Hepatocyte (in vitro differentiated cells): ENCODE results near the gene EPM2AIP1. TPM values are rescaled to one million over a fixed set of nuclear protein-coding genes. Genes with fewer than 3 reads are reported as not detected.

Experiments used
- DNase-seq: peaks from one replicate; pipeline ENCODE4 v3.0.0-alpha.2; 2016; ENCODE audit warnings: low spot score
- H2AFZ ChIP-seq: fragments of 200-600 bp; sonication (generic); 2 replicates; pipeline ENCODE4 v1.6.0; 2016; ENCODE audit warnings: antibody characterized with exemption, mild to moderate bottlenecking
- H3K27ac ChIP-seq: fragments of 200-600 bp; sonication (generic); 2 replicates; pipeline ENCODE4 v1.5.1; 2016; ENCODE audit warnings: mild to moderate bottlenecking
- H3K27me3 ChIP-seq: fragments of 200-600 bp; sonication (generic); 2 replicates; pipeline ENCODE4 v1.6.1; 2016
- H3K36me3 ChIP-seq: fragments of 200-600 bp; sonication (generic); replicated peaks from 2 replicates; pipeline ENCODE4 v1.5.1; 2016; ENCODE audit warnings: low read depth; ENCODE audit not compliant: insufficient read depth
- H3K4me1 ChIP-seq: fragments of 200-600 bp; sonication (generic); 2 replicates; pipeline ENCODE4 v1.5.1; 2016; ENCODE audit warnings: mild to moderate bottlenecking, moderate library complexity; ENCODE audit not compliant: insufficient read depth
- H3K4me2 ChIP-seq: fragments of 200-600 bp; sonication (generic); 2 replicates; pipeline ENCODE4 v1.6.0; 2016
- H3K4me3 ChIP-seq: fragments of 200-600 bp; sonication (generic); 2 replicates; pipeline ENCODE4 v1.5.1; 2016; ENCODE audit warnings: mild to moderate bottlenecking
- H3K79me2 ChIP-seq: fragments of 200-600 bp; sonication (generic); 2 replicates; pipeline ENCODE4 v1.6.0; 2017; ENCODE audit warnings: mild to moderate bottlenecking
- H3K9me2 ChIP-seq: fragments of 200-600 bp; sonication (generic); replicated peaks from 2 replicates; pipeline ENCODE4 v1.6.0; 2017; ENCODE audit warnings: mild to moderate bottlenecking; ENCODE audit not compliant: insufficient read depth
- H3K9me3 ChIP-seq: fragments of 200-600 bp; sonication (generic); 2 replicates; pipeline ENCODE4 v1.5.1; 2016; ENCODE audit warnings: low read depth, mild to moderate bottlenecking
- H4K20me1 ChIP-seq: fragments of 200-600 bp; sonication (generic); 2 replicates; pipeline ENCODE4 v1.6.0; 2016; ENCODE audit warnings: mild to moderate bottlenecking; ENCODE audit not compliant: insufficient read depth, poor library complexity, severe bottlenecking
- EZH2 ChIP-seq: fragments of 200-600 bp; sonication (generic); IDR thresholded peaks from 2 replicates; pipeline ENCODE4 v1.6.1; 2016; ENCODE audit warnings: antibody characterized with exemption, mild to moderate bottlenecking, borderline replicate concordance
- EZH2phosphoT487 ChIP-seq: fragments of 200-600 bp; sonication (generic); IDR thresholded peaks from one replicate; pipeline ENCODE4 v1.6.1; 2018; ENCODE audit warnings: antibody characterized with exemption, mild to moderate bottlenecking, low read depth, moderate library complexity; ENCODE audit not compliant: unreplicated experiment, severe bottlenecking
- WGBS: methylation state at CpG from one replicate; pipeline ENCODE4 v1.1.6; 2016; ENCODE audit warnings: low lambda C conversion rate; ENCODE audit errors: missing lambda C conversion rate; 5-methylcytosine and 5-hydroxymethylcytosine counted together
- polyA plus RNA-seq: library from polyadenylated mRNA; unstranded; fragments of >200 nt; fragmentation: Nextera tagmentation; extraction: Ambion mirVana; gene quantifications from 2 replicates; pipeline ENCODE4 v1.2.1, GENCODE V29; 2016
- total RNA-seq: library from RNA; depleted of rRNA; stranded (reverse); fragments of >200 nt; gene quantifications from 2 replicates; pipeline ENCODE4 v1.2.3, GENCODE V29; 2014
- TF ChIP-seq, protein P1 (sequence below): fragments of 200-600 bp; sonication (generic); IDR thresholded peaks from 2 replicates; pipeline ENCODE4 v1.5.1; 2016; ENCODE audit warnings: antibody characterized with exemption, mild to moderate bottlenecking; ENCODE audit not compliant: poor library complexity

Gene EPM2AIP1
- total and polyA plus RNA-seq, 2 experiments from 2014 or later, result 14.6 to 32.4 TPM

DNA sequence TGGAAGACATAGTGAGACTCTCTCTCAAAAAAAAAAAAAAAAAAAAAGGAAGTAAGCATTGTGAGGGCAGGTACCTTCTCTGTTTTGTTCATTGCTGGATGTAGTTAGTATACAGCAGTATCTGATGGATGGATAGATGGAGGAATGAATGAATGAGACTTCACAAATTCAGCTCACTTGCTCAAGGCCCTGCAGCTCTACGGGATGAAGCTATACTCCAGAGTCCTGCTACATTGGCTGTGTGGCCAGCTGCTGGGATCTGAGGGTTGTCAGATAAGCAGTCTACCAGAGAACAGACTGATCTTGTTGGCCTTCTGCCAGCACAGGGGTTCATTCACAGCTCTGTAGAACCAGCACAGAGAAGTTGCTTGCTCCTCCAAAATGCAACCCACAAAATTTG lies 35.4 kb upstream of the EPM2AIP1 start:
- no peak overlapping the region for H3K4me3 ChIP-seq
- H3K4me2 ChIP-seq, result no peak overlapping the region
- no peaks in the 10 kb centered on the region for H3K27me3 ChIP-seq
- H3K9me3 ChIP-seq, result no peaks in the 10 kb centered on the region
- H3K36me3 ChIP-seq, result no peaks in the 10 kb centered on the region
- H2AFZ ChIP-seq, result no peak overlapping the region
- WGBS, result 94% methylated on average over 1 of the region's 1 CpG
- H3K27ac ChIP-seq, result no peak overlapping the region
- H4K20me1 ChIP-seq, result no peaks in the 10 kb centered on the region
- H3K4me1 ChIP-seq, result no peaks in the 10 kb centered on the region
- H3K9me2 ChIP-seq, result no peaks in the 10 kb centered on the region
- DNase-seq, result peak; percentile 38
- no peaks in the 10 kb centered on the region for H3K79me2 ChIP-seq
- TF ChIP-seq, protein P1, sequence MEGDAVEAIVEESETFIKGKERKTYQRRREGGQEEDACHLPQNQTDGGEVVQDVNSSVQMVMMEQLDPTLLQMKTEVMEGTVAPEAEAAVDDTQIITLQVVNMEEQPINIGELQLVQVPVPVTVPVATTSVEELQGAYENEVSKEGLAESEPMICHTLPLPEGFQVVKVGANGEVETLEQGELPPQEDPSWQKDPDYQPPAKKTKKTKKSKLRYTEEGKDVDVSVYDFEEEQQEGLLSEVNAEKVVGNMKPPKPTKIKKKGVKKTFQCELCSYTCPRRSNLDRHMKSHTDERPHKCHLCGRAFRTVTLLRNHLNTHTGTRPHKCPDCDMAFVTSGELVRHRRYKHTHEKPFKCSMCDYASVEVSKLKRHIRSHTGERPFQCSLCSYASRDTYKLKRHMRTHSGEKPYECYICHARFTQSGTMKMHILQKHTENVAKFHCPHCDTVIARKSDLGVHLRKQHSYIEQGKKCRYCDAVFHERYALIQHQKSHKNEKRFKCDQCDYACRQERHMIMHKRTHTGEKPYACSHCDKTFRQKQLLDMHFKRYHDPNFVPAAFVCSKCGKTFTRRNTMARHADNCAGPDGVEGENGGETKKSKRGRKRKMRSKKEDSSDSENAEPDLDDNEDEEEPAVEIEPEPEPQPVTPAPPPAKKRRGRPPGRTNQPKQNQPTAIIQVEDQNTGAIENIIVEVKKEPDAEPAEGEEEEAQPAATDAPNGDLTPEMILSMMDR, result no peak
- TF ChIP-seq EZH2phosphoT487, result no peak
- no peak for TF ChIP-seq EZH2

DNA sequence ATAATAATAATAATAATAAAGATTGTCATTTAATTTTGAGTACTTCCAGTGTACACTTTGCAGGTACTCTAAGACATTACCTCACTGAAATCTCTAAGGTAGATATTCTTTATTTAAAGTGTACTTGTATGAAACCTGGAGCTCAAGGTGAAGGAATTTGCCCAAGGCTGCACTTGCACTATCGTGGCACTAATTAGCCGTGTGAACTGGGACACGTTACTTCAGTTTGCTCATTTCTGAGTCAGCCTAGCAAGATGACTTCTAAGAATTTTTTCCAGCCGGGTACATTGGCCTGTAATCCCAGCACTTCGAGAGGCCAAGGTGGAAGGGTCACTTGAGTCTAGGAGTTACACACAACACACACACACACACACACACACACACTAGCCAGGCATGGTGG lies 33.9 kb upstream of the EPM2AIP1 start:
- Histone ChIP-seq H3K4me3 (no peak overlapping the region), H3K9me2 (no peaks in the 10 kb centered on the region), H3K27me3 (no peaks in the 10 kb centered on the region), H2AFZ (no peak overlapping the region), H4K20me1 (no peaks in the 10 kb centered on the region), H3K36me3 (no peaks in the 10 kb centered on the region), H3K4me2 (no peak overlapping the region), H3K9me3 (no peaks in the 10 kb centered on the region), H3K27ac (no peak overlapping the region), H3K79me2 (no peaks in the 10 kb centered on the region), H3K4me1 (no peaks in the 10 kb centered on the region)
- TF ChIP-seq EZH2phosphoT487, result no peak
- TF ChIP-seq, protein P1, result no peak
- TF ChIP-seq EZH2, result no peak
- no peak for DNase-seq
- WGBS, result 87% methylated on average over 5 of the region's 5 CpGs

DNA sequence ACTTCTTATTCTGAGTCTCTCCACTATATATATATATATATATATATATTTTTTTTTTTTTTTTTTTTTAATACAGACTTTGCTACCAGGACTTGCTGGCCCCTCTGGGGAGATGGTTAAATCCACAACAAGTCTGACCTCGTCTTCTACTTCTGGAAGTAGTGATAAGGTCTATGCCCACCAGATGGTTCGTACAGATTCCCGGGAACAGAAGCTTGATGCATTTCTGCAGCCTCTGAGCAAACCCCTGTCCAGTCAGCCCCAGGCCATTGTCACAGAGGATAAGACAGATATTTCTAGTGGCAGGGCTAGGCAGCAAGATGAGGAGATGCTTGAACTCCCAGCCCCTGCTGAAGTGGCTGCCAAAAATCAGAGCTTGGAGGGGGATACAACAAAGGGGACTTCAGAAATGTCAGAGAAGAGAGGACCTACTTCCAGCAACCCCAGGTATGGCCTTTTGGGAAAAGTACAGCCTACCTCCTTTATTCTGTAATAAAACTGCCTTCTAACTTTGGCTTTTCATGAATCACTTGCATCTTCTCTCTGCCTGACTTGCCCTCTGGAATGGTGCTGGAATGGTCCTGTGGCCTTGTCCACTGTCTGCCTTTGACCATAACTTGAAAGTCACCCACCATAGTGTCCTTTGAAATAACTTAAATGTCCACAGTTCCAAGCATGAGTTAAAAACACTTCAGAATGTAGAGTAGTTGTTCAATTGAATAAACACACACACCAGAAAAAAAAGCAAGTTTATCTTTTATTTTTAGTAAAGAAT lies 32.8 kb upstream of the EPM2AIP1 start:
- H3K9me3 ChIP-seq, result no peaks in the 10 kb centered on the region
- DNase-seq, result no peak
- no peak overlapping the region for H3K4me3 ChIP-seq
- no peak overlapping the region for H3K27ac ChIP-seq
- H4K20me1 ChIP-seq, result no peaks in the 10 kb centered on the region
- TF ChIP-seq EZH2 (no peak), EZH2phosphoT487 (no peak)
- TF ChIP-seq, protein P1, result no peak
- no peaks in the 10 kb centered on the region for H3K4me1 ChIP-seq
- H3K79me2 ChIP-seq, result no peaks in the 10 kb centered on the region
- H3K36me3 ChIP-seq, result no peaks in the 10 kb centered on the region
- no peaks in the 10 kb centered on the region for H3K9me2 ChIP-seq
- no peak overlapping the region for H3K4me2 ChIP-seq
- no peaks in the 10 kb centered on the region for H3K27me3 ChIP-seq
- WGBS, result 100% methylated on average over 3 of the region's 3 CpGs
- H2AFZ ChIP-seq, result no peak overlapping the region
